A549 (cell line): ENCODE measurements around the gene HSD3B7. TPM values are rescaled to one million over a fixed set of nuclear protein-coding genes. Genes with fewer than 3 reads are reported as not detected.

ENCODE experiments used
- ATAC-seq, 2 experiments: fragments of 200-7000 bp in 1 of 2; fragments of >200 bp in 1 of 2; cut with Nextera tagmentation in 1 of 2; cut with Tn5 transposase in 1 of 2; 3 replicates each; pipeline versions ENCODE4 v1.8.0 to v1.9.1; 2018 to 2020; ENCODE audit warnings: mild to moderate bottlenecking in 1 of 2, moderate library complexity in 1 of 2
- CTCF ChIA-PET: fragments of 300-600 bp; sonication (Branson Sonifier 250); formaldehyde crosslinking; extraction: SDS; loops from one replicate; lab custom pipeline; 2021; ENCODE audit warnings: antibody characterized with exemption, inconsistent platforms; lab: Yijun Ruan, JAX
- POLR2A ChIA-PET: fragments of 350-600 bp; formaldehyde crosslinking; extraction: SDS; loops from one replicate; lab custom pipeline; 2021; ENCODE audit warnings: antibody characterized with exemption, inconsistent platforms; lab: Yijun Ruan, JAX
- DNase-seq, 2 experiments: peaks; one replicate each; pipeline versions ENCODE4 v3.0.0 to v3.0.0-alpha.2; 2011 to 2016; ENCODE audit warnings: low read depth in 1 of 2, low spot score in 1 of 2
- FAIRE-seq: peaks from 2 replicates; lab custom pipeline; 2011; peaks lifted over from hg19 to GRCh38; lab: Jason Lieb, UNC
- H3K27ac ChIP-seq, 2 experiments: fragments of >200 bp; sonication (Bioruptor Twin); formaldehyde crosslinking; 3 replicates each; pipeline ENCODE4 v1.5.1; 2016 to 2017
- H3K4me1 ChIP-seq: fragments of >200 bp; sonication (Bioruptor Twin); formaldehyde crosslinking; 3 replicates; pipeline ENCODE4 v1.6.1; 2016
- H3K4me2 ChIP-seq: fragments of >200 bp; sonication (Bioruptor Twin); formaldehyde crosslinking; 3 replicates; pipeline ENCODE4 v1.6.1; 2016
- H3K4me3 ChIP-seq: fragments of >200 bp; sonication (Bioruptor Twin); formaldehyde crosslinking; 3 replicates; pipeline ENCODE4 v1.5.1; 2016
- H3K9me3 ChIP-seq: fragments of >200 bp; sonication (Bioruptor Twin); formaldehyde crosslinking; 3 replicates; pipeline ENCODE4 v1.6.1; 2016
- BHLHE40 ChIP-seq: IDR thresholded peaks from 2 replicates; pipeline ENCODE4 v1.6.1; 2012; ENCODE audit warnings: low read depth, low read length, inconsistent platforms
- CEBPB ChIP-seq, 2 experiments: fragments of >200 bp in 1 of 2; sonication (Bioruptor Twin) in 1 of 2; formaldehyde crosslinking in 1 of 2; IDR thresholded peaks; 2 replicates each; pipeline ENCODE4 v1.6.1; 2012 to 2016
- CHD2 ChIP-seq: fragments of 150-350 bp; IDR thresholded peaks from 2 replicates; pipeline ENCODE4 v1.6.1; 2014; ENCODE audit warnings: low read length; ENCODE audit not compliant: partially characterized antibody
- EHF ChIP-seq: fragments of 250-450 bp; sonication (Bioruptor Pico); IDR thresholded peaks from 2 replicates; pipeline ENCODE4 v1.5.0; 2020; ENCODE audit warnings: mild to moderate bottlenecking
- EHMT2 ChIP-seq: fragments of 200-600 bp; sonication (generic); IDR thresholded peaks from 2 replicates; pipeline ENCODE4 v1.6.1; 2016; ENCODE audit warnings: antibody characterized with exemption, low read depth, mild to moderate bottlenecking, moderate library complexity
- FOSB ChIP-seq: fragments of 250-450 bp; sonication (Bioruptor Pico); IDR thresholded peaks from 2 replicates; pipeline ENCODE4 v1.5.0; 2020; ENCODE audit warnings: mild to moderate bottlenecking, moderate library complexity
- GATA3 ChIP-seq: IDR thresholded peaks from 2 replicates; pipeline ENCODE4 v1.6.1; 2012; ENCODE audit warnings: borderline replicate concordance
- HOXB5 ChIP-seq: fragments of 250-450 bp; sonication (Bioruptor Pico); IDR thresholded peaks from 2 replicates; pipeline ENCODE4 v1.5.0; 2020; ENCODE audit warnings: mild to moderate bottlenecking, moderate library complexity
- KDM1A ChIP-seq: fragments of 200-600 bp; sonication (generic); IDR thresholded peaks from 2 replicates; pipeline ENCODE4 v1.6.1; 2016; ENCODE audit warnings: low read depth, mild to moderate bottlenecking
- KDM5A ChIP-seq: fragments of 200-600 bp; sonication (generic); IDR thresholded peaks from 2 replicates; pipeline ENCODE4 v1.6.1; 2016; ENCODE audit warnings: antibody characterized with exemption, mild to moderate bottlenecking
- MAFK ChIP-seq: fragments of 450-650 bp; IDR thresholded peaks from 2 replicates; pipeline ENCODE4 v1.6.1; 2014; ENCODE audit not compliant: partially characterized antibody
- MYC ChIP-seq: IDR thresholded peaks from 2 replicates; pipeline ENCODE4 v1.6.1; 2012; ENCODE audit warnings: mild to moderate bottlenecking, inconsistent platforms, low read length, improper control_type of control experiment, borderline replicate concordance
- NFE2L2 ChIP-seq: fragments of 150-350 bp; conservative IDR thresholded peaks from 2 replicates; pipeline ENCODE4 v1.6.1; 2014; ENCODE audit warnings: low read length
- NR3C1 ChIP-seq: fragments of >200 bp; sonication (Bioruptor Twin); formaldehyde crosslinking; IDR thresholded peaks from 3 replicates; pipeline ENCODE4 v1.6.1; 2017
- POLR2AphosphoS2 ChIP-seq: conservative IDR thresholded peaks from 2 replicates; pipeline ENCODE4 v1.6.1; 2012; ENCODE audit warnings: low read length, improper control_type of control experiment, inconsistent platforms
- RAD21 ChIP-seq, 2 experiments: fragments of >200 bp in 1 of 2; sonication (Bioruptor Twin) in 1 of 2; formaldehyde crosslinking in 1 of 2; IDR thresholded peaks in 1 of 2; conservative IDR thresholded peaks in 1 of 2; 2 replicates in 1 of 2; 3 replicates in 1 of 2; pipeline ENCODE4 v1.6.1; 2012 to 2018; ENCODE audit warnings: inconsistent platforms in 1 of 2
- RCOR1 ChIP-seq: fragments of 150-350 bp; IDR thresholded peaks from 2 replicates; pipeline ENCODE4 v1.6.1; 2014; ENCODE audit warnings: antibody characterized with exemption, low read length, low read depth
- SREBF2 ChIP-seq: fragments of 450-650 bp; IDR thresholded peaks from 2 replicates; pipeline ENCODE4 v1.6.1; 2014; ENCODE audit warnings: mild to moderate bottlenecking, moderate library complexity
- WGBS: methylation state at CpG from one replicate; pipeline ENCODE4 v1.1.6; 2017; ENCODE audit errors: missing lambda C conversion rate; 5-methylcytosine and 5-hydroxymethylcytosine counted together
- polyA plus RNA-seq, 4 experiments: library from polyadenylated mRNA; depleted of rRNA in 3 of 4; stranded (reverse); fragments of >200 nt; fragmentation: RNase III in 1 of 4; extraction: RNeasy Plus Mini Kit Qiagen cat#74134 plus additional on column Dnase treatment in 1 of 4; gene quantifications; 2 replicates in 3 of 4; 3 replicates in 1 of 4; pipeline ENCODE4 v1.2.3, GENCODE V29; 2011 to 2017
- TF ChIP-seq, protein P1 (sequence below): IDR thresholded peaks from 2 replicates; pipeline ENCODE4 v1.6.1; 2012
- TF ChIP-seq, protein P2 (sequence below): fragments of 250-450 bp; sonication (Bioruptor Pico); IDR thresholded peaks from 2 replicates; pipeline ENCODE4 v1.5.0; 2020; ENCODE audit warnings: low read depth, mild to moderate bottlenecking, moderate library complexity
- TF ChIP-seq, protein P3 (sequence below): IDR thresholded peaks from 2 replicates; pipeline ENCODE4 v1.6.1; 2012; ENCODE audit warnings: low read depth, borderline replicate concordance

Gene HSD3B7
- polyA plus RNA-seq, 2 of the 4 experiments (the other 2 are of a cell fraction), result 10.5 to 19.7 TPM

DNA sequence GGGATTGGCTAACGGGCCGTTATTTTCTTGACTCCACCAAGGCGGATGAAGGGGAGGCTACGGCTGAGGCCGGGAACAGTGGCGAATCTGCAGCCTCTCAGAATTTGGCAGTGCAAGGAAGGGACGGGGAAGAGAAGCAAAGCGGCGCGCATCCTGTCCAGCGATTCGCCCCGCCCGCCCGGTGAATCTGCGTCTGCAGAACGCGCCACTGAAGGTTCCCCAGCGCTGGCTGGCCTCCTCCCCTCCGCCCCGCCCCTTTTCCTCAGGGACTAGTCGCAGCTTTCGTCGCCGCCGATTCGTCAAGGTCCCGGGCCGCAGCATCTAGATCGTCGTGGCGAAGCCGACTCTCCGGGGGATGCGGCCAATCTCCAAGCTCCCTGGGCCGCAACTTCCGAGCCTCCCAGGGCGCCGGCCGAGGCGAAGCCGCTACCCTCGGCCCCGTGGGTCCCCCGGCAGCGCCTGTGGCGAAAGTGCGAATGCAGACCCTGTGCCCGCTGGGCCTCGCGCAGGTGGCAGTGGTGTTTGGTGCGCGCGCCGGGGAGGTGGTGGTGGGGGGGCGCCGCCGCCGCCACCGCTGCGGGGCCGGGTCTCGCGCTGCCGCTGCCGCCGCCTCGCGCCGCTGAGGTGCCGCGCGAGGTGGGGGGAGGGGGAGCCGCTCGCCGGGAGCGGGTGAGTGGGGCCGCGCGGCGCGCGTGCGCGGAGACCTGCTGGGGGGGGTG is 27.4 kb upstream of the HSD3B7 start, which contains the start of gene SETD1A (continued):
- no peak for TF ChIP-seq RCOR1
- peak; percentile 48; the same call in 1 of the 2 replicates for TF ChIP-seq MYC
- TF ChIP-seq, protein P1, sequence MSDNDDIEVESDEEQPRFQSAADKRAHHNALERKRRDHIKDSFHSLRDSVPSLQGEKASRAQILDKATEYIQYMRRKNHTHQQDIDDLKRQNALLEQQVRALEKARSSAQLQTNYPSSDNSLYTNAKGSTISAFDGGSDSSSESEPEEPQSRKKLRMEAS, result peak; percentile 76
- no peak for TF ChIP-seq HOXB5 (CRISPR knock-in tag)
- TF ChIP-seq, all 56 proteins: peak for 9

DNA sequence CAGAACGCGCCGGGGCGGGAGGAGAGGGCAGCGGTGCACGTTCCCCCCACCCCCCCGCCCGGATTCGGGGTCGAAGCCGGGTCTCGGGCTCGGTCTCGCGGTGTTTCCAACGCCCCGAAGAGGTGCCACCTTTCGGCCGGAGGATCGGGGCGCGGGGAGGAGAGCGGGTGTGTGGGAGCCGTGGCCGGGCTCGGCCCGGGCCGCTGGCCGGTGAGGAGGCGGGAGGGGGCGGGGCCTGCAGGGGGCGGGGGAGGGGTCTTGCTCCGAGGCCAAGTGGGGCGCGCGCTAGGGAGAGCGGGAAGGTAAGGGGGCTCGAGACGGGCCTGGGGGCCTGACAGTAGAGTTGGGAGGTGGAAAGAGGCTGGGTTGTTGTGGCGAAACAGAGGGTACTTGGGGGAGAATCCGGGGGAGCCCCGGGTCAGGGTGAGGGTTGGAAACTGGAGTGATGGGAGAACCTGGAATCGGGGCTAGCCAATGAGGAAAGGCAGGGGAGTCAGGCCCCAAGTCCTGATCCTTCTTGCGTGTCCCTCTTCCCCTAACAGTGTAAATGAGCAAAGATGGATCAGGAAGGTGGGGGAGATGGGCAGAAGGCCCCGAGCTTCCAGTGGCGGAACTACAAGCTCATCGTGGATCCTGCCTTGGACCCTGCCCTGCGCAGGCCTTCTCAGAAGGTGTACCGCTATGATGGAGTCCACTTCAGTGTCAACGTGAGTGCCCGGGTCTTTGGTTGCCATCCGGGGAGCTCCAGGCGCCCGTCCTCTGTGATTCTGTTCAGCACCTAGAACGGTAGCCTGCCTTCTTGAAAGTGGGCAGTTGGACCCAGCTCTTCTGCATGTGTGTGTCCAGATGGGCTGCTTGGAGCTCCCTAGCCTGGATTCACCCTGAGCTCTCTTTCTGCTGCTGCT is 26.6 kb upstream of the HSD3B7 start:
- peaks cover 19% of the 10 kb centered on the region for H3K4me1 ChIP-seq
- peak overlapping the region; percentile 77 for H3K4me3 ChIP-seq
- TF ChIP-seq CHD2, result peak; percentile 65
- no peak for TF ChIP-seq KDM5A
- H3K4me2 ChIP-seq, result peak overlapping the region; percentile 92
- DNase-seq (peak; percentile 67 to 80), FAIRE-seq (no peak), ATAC-seq (peak; percentile 43 to 57)
- CTCF ChIA-PET, result interaction anchor here (0.6 to 2.3 kb wide), 9 partner anchors 8 to 485 kb away, joined by 3 to 8 read pairs (median 3); partner anchors contain the start of gene HSD3B7
- WGBS, result 52% methylated on average over 16 of the region's 55 CpGs
- H3K9me3 ChIP-seq, result no peaks in the 10 kb centered on the region
- POLR2A ChIA-PET, result interaction anchor here (0.6 to 1.6 kb wide), 5 partner anchors 12 to 915 kb away, joined by 3 to 5 read pairs (median 3); partner anchors contain the start of genes ZNF267, ZNF646 and ZNF668
- H3K27ac ChIP-seq, result peak overlapping the region; percentile 98 to 100

DNA sequence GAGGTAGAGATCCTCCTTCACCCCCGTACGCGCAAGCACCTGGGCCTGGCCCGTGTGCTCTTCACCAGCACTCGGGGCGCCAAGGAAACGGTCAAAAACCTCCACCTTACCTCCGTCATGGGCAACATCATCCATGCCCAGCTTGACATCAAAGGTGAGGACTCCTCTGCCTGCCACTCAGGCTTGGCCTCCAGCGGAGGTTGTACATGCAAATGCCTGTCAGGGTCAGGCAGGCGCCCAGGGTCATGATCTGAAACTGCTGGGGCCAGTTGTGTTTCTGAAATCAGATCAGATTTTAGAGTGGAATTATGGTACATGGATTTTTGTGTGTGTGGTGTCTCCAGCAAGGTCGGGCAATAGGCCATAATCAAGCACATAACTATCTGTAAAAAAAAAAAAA is 23.6 kb upstream of the HSD3B7 start:
- no peak for ATAC-seq
- H3K4me1 ChIP-seq, result peaks cover 14% of the 10 kb centered on the region
- DNase-seq, result no peak
- no peak overlapping the region for H3K4me2 ChIP-seq
- 89% methylated on average over 10 of the region's 11 CpGs for WGBS
- no peaks in the 10 kb centered on the region for H3K9me3 ChIP-seq
- FAIRE-seq, result no peak
- no peak overlapping the region for H3K27ac ChIP-seq
- no peak overlapping the region for H3K4me3 ChIP-seq
- no peak for TF ChIP-seq MAFK
- no peak for TF ChIP-seq EHF (CRISPR knock-in tag)
- TF ChIP-seq, protein P2, sequence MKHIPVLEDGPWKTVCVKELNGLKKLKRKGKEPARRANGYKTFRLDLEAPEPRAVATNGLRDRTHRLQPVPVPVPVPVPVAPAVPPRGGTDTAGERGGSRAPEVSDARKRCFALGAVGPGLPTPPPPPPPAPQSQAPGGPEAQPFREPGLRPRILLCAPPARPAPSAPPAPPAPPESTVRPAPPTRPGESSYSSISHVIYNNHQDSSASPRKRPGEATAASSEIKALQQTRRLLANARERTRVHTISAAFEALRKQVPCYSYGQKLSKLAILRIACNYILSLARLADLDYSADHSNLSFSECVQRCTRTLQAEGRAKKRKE (CRISPR knock-in tag), result no peak
- no peak for TF ChIP-seq KDM1A
- no peak for TF ChIP-seq POLR2AphosphoS2
- no peak for TF ChIP-seq BHLHE40
- no peak for TF ChIP-seq CEBPB (IDR thresholded peaks at IDR 0.05)
- no peak for TF ChIP-seq NFE2L2
- no peak for TF ChIP-seq HOXB5 (CRISPR knock-in tag)
- TF ChIP-seq KDM5A, result no peak
- no peak for TF ChIP-seq CHD2
- TF ChIP-seq, protein P3, sequence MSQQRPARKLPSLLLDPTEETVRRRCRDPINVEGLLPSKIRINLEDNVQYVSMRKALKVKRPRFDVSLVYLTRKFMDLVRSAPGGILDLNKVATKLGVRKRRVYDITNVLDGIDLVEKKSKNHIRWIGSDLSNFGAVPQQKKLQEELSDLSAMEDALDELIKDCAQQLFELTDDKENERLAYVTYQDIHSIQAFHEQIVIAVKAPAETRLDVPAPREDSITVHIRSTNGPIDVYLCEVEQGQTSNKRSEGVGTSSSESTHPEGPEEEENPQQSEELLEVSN, result no peak
- CTCF ChIA-PET, result interaction anchor here (0.7 to 3.8 kb wide), 4 partner anchors 8 to 482 kb away, joined by 3 to 22 read pairs (median 6); no protein-coding TSS in a partner anchor
- POLR2A ChIA-PET, result no interaction called here

DNA sequence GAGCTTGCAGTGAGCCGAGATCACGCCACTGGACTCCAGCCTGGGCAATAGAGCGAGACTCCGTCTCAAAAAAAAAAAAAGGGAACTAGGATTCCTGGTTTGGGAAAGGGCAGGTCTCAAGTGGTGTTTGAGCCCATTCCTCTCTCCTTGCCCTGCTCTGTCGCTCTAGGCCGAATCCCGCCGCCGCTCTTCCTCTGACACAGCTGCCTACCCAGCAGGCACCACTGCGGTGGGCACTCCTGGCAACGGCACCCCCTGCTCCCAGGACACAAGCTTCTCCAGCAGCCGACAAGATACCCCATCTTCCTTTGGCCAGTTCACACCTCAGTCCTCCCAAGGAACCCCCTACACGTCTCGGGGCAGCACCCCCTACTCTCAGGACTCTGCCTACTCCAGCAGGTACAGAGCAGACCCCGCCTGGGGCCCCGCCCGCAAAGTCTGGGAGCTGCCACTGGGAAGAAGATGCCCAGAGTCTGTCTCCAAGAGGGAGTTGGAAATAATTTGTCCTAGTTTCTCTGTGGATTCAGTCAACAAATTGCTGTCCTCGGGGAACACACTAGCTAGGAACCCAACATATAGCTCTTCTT is 21.0 kb upstream of the HSD3B7 start:
- POLR2A ChIA-PET, result no interaction called here
- no peak for ATAC-seq
- H3K9me3 ChIP-seq, result no peaks in the 10 kb centered on the region
- no peak for FAIRE-seq
- WGBS, result 95% methylated on average over 18 of the region's 18 CpGs
- TF ChIP-seq RAD21 (conservative IDR thresholded peaks at IDR 0.05 in 1 of 2, IDR thresholded peaks at IDR 0.05 in 1 of 2), result no peak
- no peak for TF ChIP-seq FOSB (CRISPR knock-in tag)
- TF ChIP-seq SREBF2, result no peak
- TF ChIP-seq GATA3, result no peak
- no peak for TF ChIP-seq NR3C1
- no peak for TF ChIP-seq EHMT2
- TF ChIP-seq, all 56 proteins: peak for 0
- Histone ChIP-seq H3K4me3 (no peak overlapping the region), H3K4me1 (peaks cover 6% of the 10 kb centered on the region), H3K27ac (no peak overlapping the region), H3K4me2 (no peak overlapping the region)
- no peak for DNase-seq
- CTCF ChIA-PET, result interaction anchor here (0.7 to 3.8 kb wide), 5 partner anchors 10 to 177 kb away, joined by 3 to 22 read pairs (median 4); partner anchors contain the start of gene HSD3B7
